Neuronal stem cell (in vitro differentiated cells): Measurements from ENCODE around the gene CCDC93.

Experiments
- DNase-seq: peaks from one replicate; pipeline ENCODE4 v3.0.0-alpha.2; 2013; ENCODE audit warnings: low spot score
- H2AFZ ChIP-seq: one replicate; pipeline ENCODE4 v1.6.1; 2013; ENCODE audit warnings: mild to moderate bottlenecking, low read length, inconsistent platforms
- H2AK5ac ChIP-seq: 2 replicates; pipeline ENCODE4 v1.6.1; 2013; ENCODE audit warnings: low read depth, mild to moderate bottlenecking, inconsistent platforms, low read length, moderate library complexity, mixed read lengths
- H2BK120ac ChIP-seq: 2 replicates; pipeline ENCODE4 v1.6.1; 2013; ENCODE audit warnings: low read depth, mild to moderate bottlenecking, inconsistent platforms, low read length, moderate library complexity, mixed read lengths
- H2BK12ac ChIP-seq: one replicate; pipeline ENCODE4 v1.6.1; 2013; ENCODE audit warnings: low read length, inconsistent platforms
- H2BK15ac ChIP-seq: 2 replicates; pipeline ENCODE4 v1.6.1; 2013; ENCODE audit warnings: mild to moderate bottlenecking, low read length, inconsistent platforms, mixed read lengths
- H2BK5ac ChIP-seq: one replicate; pipeline ENCODE4 v1.6.1; 2013; ENCODE audit warnings: inconsistent platforms, mild to moderate bottlenecking, low read length, moderate library complexity
- H3K14ac ChIP-seq: one replicate; pipeline ENCODE4 v1.6.1; 2013; ENCODE audit warnings: low read length, inconsistent platforms
- H3K18ac ChIP-seq: 2 replicates; pipeline ENCODE4 v1.6.1; 2013; ENCODE audit warnings: low read length, inconsistent platforms
- H3K23ac ChIP-seq: 2 replicates; pipeline ENCODE4 v1.6.1; 2013; ENCODE audit warnings: low read depth, mild to moderate bottlenecking, mixed read lengths, low read length, inconsistent platforms; ENCODE audit not compliant: poor library complexity
- H3K27ac ChIP-seq: replicated peaks from 3 replicates; pipeline ENCODE4 v1.5.1; 2013; ENCODE audit warnings: low read length, inconsistent platforms
- H3K27me3 ChIP-seq, 3 experiments: 2 replicates each; pipeline ENCODE4 v1.6.1; 2013; ENCODE audit warnings: low read length in 3 of 3, mild to moderate bottlenecking in 2 of 3, inconsistent platforms in 1 of 3, low read depth in 1 of 3, mixed read lengths in 1 of 3, moderate library complexity in 1 of 3; ENCODE audit not compliant: control insufficient read depth in 3 of 3, insufficient read depth in 3 of 3
- H3K36me3 ChIP-seq, 2 donors: replicated peaks in 1 of 2; 2 replicates each; pipeline ENCODE4 v1.6.1; 2013; ENCODE audit warnings: low read length in 2 of 2; ENCODE audit not compliant: control insufficient read depth in 2 of 2, insufficient read depth in 2 of 2
- H3K4ac ChIP-seq: 2 replicates; pipeline ENCODE4 v1.6.1; 2013; ENCODE audit warnings: inconsistent platforms, mild to moderate bottlenecking, low read length, moderate library complexity
- H3K4me1 ChIP-seq, 2 donors: 1 replicate in 1 of 2; 2 replicates in 1 of 2; pipeline ENCODE4 v1.6.1; 2013; ENCODE audit warnings: low read length in 2 of 2, low read depth in 1 of 2; ENCODE audit not compliant: control insufficient read depth in 2 of 2, insufficient read depth in 1 of 2
- H3K4me2 ChIP-seq: one replicate; pipeline ENCODE4 v1.6.1; 2013; ENCODE audit warnings: mild to moderate bottlenecking, low read length, inconsistent platforms; ENCODE audit not compliant: insufficient read depth, poor library complexity, severe bottlenecking
- H3K4me3 ChIP-seq, 2 donors: 2 replicates each; pipeline ENCODE4 v1.5.1; 2013; ENCODE audit warnings: low read length in 2 of 2, mild to moderate bottlenecking in 2 of 2, inconsistent platforms in 1 of 2, moderate library complexity in 1 of 2
- H3K79me1 ChIP-seq: one replicate; pipeline ENCODE4 v1.6.1; 2013; ENCODE audit warnings: low read depth, mild to moderate bottlenecking, inconsistent platforms, low read length, moderate library complexity
- H3K9ac ChIP-seq: one replicate; pipeline ENCODE4 v1.6.1; 2013; ENCODE audit warnings: mild to moderate bottlenecking, low read depth, low read length, inconsistent platforms; ENCODE audit not compliant: poor library complexity
- H3K9me3 ChIP-seq, 2 donors: replicated peaks in 1 of 2; 2 replicates each; pipeline versions ENCODE3 to v1.6.1; 2013; ENCODE audit warnings: low read length in 2 of 2, mild to moderate bottlenecking in 2 of 2, inconsistent platforms in 1 of 2, low read depth in 1 of 2, mixed read lengths in 1 of 2, moderate library complexity in 1 of 2; ENCODE audit not compliant: control insufficient read depth in 2 of 2, insufficient read depth in 1 of 2
- H4K8ac ChIP-seq: one replicate; pipeline ENCODE4 v1.6.1; 2013; ENCODE audit warnings: low read depth, mild to moderate bottlenecking, inconsistent platforms, low read length, moderate library complexity
- H4K91ac ChIP-seq: one replicate; pipeline ENCODE4 v1.6.1; 2013; ENCODE audit warnings: low read length, low read depth, mild to moderate bottlenecking, inconsistent platforms; ENCODE audit not compliant: poor library complexity
- WGBS, 2 donors: extraction: QIAGEN DNeasy Blood & Tissue Kit; methylation state at CpG; one replicate each; pipeline ENCODE4 v1.1.7; 2013; ENCODE audit warnings: missing lambda C conversion rate in 2 of 2, mixed read lengths in 1 of 2; ENCODE audit not compliant: insufficient read length in 2 of 2, insufficient replicate concordance in 1 of 2; ENCODE audit errors: extremely low coverage in 2 of 2; 5-methylcytosine and 5-hydroxymethylcytosine counted together

Gene CCDC93

DNA sequence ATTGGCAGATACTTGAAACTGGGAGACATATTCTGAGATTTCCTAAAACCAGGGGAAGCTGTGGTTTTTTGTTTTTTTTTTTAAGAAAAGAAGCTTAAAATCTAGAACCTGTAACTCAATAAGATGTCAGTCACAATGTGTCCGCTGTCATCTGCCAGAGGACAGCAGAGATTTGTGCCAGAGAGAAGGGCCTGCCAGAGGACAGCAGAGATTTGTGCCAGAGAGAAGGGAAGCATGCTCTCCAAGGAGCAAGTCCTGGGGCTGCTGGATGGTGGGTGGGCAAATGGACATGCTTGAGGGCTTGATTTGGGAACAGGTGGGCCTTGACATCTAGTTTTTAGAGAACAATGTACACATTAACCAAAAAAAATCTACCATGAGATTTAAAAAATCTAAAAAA is 77.9 kb downstream of the CCDC93 start:
- H3K4ac ChIP-seq, result no peak overlapping the region
- no CpG with 5 or more reads among the region's 1 CpG for WGBS, 2 donors
- H2BK120ac ChIP-seq, result no peak overlapping the region
- no peak overlapping the region for H2BK5ac ChIP-seq
- H3K79me1 ChIP-seq, result no peaks in the 10 kb centered on the region
- H3K4me2 ChIP-seq, result no peak overlapping the region
- H2AK5ac ChIP-seq, result no peak overlapping the region
- H3K9me3 ChIP-seq, result no peaks in the 10 kb centered on the region
- H3K18ac ChIP-seq, result no peak overlapping the region
- DNase-seq, result no peak
- H4K91ac ChIP-seq, result no peak overlapping the region
- peaks cover 19 to 99% of the 10 kb centered on the region in 2 donors for H3K36me3 ChIP-seq
- no peak overlapping the region for H3K23ac ChIP-seq
- no peak overlapping the region for H4K8ac ChIP-seq
- H3K4me3 ChIP-seq, result no peak overlapping the region
- H3K9ac ChIP-seq, result no peak overlapping the region
- no peak overlapping the region for H3K27ac ChIP-seq
- no peaks in the 10 kb centered on the region for H3K27me3 ChIP-seq
- H2BK15ac ChIP-seq, result no peak overlapping the region
- no peak overlapping the region for H3K14ac ChIP-seq
- no peak overlapping the region for H2AFZ ChIP-seq
- H2BK12ac ChIP-seq, result no peak overlapping the region
- H3K4me1 ChIP-seq, result peaks cover 0 to 8% of the 10 kb centered on the region in 2 donors

DNA sequence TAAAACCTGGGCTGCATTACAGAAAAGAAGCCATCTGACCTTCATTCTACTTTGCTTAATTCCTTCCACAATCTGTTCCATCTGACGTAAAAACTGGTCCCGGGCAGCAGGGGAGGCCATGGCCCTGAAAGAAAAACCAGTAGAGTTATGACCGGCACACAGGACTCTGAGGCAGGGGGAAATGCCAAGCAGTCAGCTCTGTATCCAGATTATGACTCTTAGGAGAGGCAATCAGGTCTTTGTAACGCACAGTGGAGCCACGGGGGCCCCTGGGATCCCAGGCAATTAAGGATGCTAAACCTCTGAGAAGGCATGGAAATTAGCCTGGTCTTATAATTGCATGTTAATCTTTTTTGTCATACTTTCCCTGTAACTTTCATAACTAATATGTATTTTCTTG is 78.4 kb downstream of the CCDC93 start:
- no peak overlapping the region for H2BK12ac ChIP-seq
- H3K18ac ChIP-seq, result no peak overlapping the region
- no peak overlapping the region for H2AK5ac ChIP-seq
- no peak overlapping the region for H3K14ac ChIP-seq
- H2BK120ac ChIP-seq, result no peak overlapping the region
- no peak overlapping the region for H3K4me3 ChIP-seq
- WGBS, 2 donors, result no CpG with 5 or more reads among the region's 5 CpGs
- no peak overlapping the region for H3K23ac ChIP-seq
- H4K91ac ChIP-seq, result no peak overlapping the region
- H3K4ac ChIP-seq, result no peak overlapping the region
- no peak overlapping the region for H4K8ac ChIP-seq
- H3K27ac ChIP-seq, result no peak overlapping the region
- H3K9me3 ChIP-seq, result no peaks in the 10 kb centered on the region
- H3K4me2 ChIP-seq, result no peak overlapping the region
- no peak overlapping the region for H3K9ac ChIP-seq
- H3K79me1 ChIP-seq, result no peaks in the 10 kb centered on the region
- DNase-seq, result no peak
- H3K36me3 ChIP-seq, result peaks cover 16 to 99% of the 10 kb centered on the region in 2 donors
- no peak overlapping the region for H2BK5ac ChIP-seq
- H3K27me3 ChIP-seq, result no peaks in the 10 kb centered on the region
- peaks cover 0 to 8% of the 10 kb centered on the region in 2 donors for H3K4me1 ChIP-seq
- no peak overlapping the region for H2AFZ ChIP-seq
- no peak overlapping the region for H2BK15ac ChIP-seq

DNA sequence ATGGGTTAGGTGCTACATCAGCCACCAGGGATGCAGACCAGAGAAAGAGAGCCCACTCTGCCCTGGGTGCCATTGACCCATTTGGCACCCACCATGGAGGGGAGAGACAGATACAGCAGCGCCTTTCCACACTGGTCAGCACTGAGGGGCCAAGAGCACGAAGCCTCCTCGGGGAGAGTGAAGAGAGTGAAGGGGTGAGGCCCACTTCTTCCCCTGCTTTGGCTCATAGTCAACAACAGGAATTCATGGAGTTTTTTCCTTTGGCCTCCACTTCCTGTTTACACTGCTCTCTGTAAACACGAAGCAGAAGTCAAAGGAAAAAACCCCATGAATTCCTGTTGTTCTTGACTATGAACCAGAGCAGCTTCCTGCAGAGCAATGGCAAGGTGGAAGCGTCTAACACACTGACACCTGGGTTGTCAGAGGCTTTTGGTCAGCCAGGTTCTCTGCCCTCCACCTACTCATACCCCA is 80.0 kb downstream of the CCDC93 start:
- no peak overlapping the region for H3K27ac ChIP-seq
- no peak overlapping the region for H3K23ac ChIP-seq
- H3K79me1 ChIP-seq, result no peaks in the 10 kb centered on the region
- no peak overlapping the region for H2BK15ac ChIP-seq
- no peak overlapping the region for H4K91ac ChIP-seq
- H2AK5ac ChIP-seq, result no peak overlapping the region
- no peak overlapping the region for H4K8ac ChIP-seq
- H2BK5ac ChIP-seq, result no peak overlapping the region
- no CpG with 5 or more reads among the region's 5 CpGs for WGBS, 2 donors
- H3K27me3 ChIP-seq, result no peaks in the 10 kb centered on the region
- H3K4ac ChIP-seq, result no peak overlapping the region
- H3K36me3 ChIP-seq, result peaks cover 10 to 98% of the 10 kb centered on the region in 2 donors
- H2AFZ ChIP-seq, result no peak overlapping the region
- no peaks in the 10 kb centered on the region for H3K9me3 ChIP-seq
- H3K4me2 ChIP-seq, result no peak overlapping the region
- H3K4me1 ChIP-seq, result peaks cover 0 to 8% of the 10 kb centered on the region in 2 donors
- H2BK120ac ChIP-seq, result no peak overlapping the region
- H3K18ac ChIP-seq, result no peak overlapping the region
- no peak overlapping the region for H3K4me3 ChIP-seq
- no peak overlapping the region for H3K9ac ChIP-seq
- no peak overlapping the region for H3K14ac ChIP-seq
- H2BK12ac ChIP-seq, result no peak overlapping the region
- DNase-seq, result no peak

DNA sequence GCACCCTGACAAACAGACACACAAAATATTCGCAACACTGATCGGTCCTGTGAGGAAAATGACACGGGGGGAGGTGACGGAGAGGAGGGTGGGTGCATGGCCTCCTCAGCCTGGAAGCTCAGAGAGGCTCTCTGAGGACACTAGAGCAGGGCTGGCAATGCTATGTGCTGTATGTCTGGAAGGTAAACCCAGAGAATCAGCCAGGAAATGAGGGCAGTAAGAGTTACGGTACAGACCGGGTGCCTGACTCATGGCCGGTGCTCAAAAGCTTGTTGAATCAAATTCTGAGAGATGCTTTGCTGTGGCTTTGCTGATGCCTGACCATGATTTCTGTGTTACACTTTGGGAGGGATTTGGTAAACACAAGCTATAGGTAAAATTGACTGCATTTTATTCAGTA is 81.9 kb downstream of the CCDC93 start:
- Histone ChIP-seq H2BK12ac (no peak overlapping the region), H2AK5ac (no peak overlapping the region), H4K91ac (no peak overlapping the region), H3K4ac (no peak overlapping the region), H3K9ac (peak overlapping the region; percentile 50), H2AFZ (no peak overlapping the region), H3K36me3 (peaks cover 10 to 79% of the 10 kb centered on the region in 2 donors), H3K18ac (no peak overlapping the region), H3K79me1 (no peaks in the 10 kb centered on the region), H2BK5ac (no peak overlapping the region), H2BK15ac (no peak overlapping the region), H3K4me2 (no peak overlapping the region), H3K14ac (no peak overlapping the region), H3K4me1 (peaks cover 0 to 5% of the 10 kb centered on the region in 2 donors), H3K4me3 (no peak overlapping the region), H4K8ac (no peak overlapping the region), H3K23ac (no peak overlapping the region), H3K27me3 (no peaks in the 10 kb centered on the region), H3K9me3 (no peaks in the 10 kb centered on the region), H3K27ac (no peak overlapping the region), H2BK120ac (no peak overlapping the region)
- no peak for DNase-seq
- WGBS, 2 donors, result no CpG with 5 or more reads among the region's 7 CpGs
